Type B pancreatic cell (in vitro differentiated cells): ENCODE results near the gene IL21R. TPM values are rescaled to one million over a fixed set of nuclear protein-coding genes. Genes with fewer than 3 reads are reported as not detected.
"Not testable (repeated sequence)": the region's sequence is repeated elsewhere in the genome, so short reads cannot be mapped to it uniquely, and the experiment has no call there.

Experiments
- DNase-seq: peaks from one replicate; pipeline ENCODE4 v3.0.0; 2021; ENCODE audit warnings: mixed read lengths; ENCODE audit not compliant: unreplicated experiment; ENCODE audit errors: extremely low spot score
- H3K27ac Mint-ChIP-seq: 2 replicates; pipeline ENCODE4 v1.8.0; 2021; ENCODE audit warnings: mild to moderate bottlenecking, mixed read lengths
- H3K27me3 Mint-ChIP-seq: 2 replicates; pipeline ENCODE4 v1.8.0; 2021; ENCODE audit warnings: mixed read lengths
- H3K36me3 Mint-ChIP-seq: 2 replicates; pipeline ENCODE4 v1.8.0; 2021; ENCODE audit warnings: mixed read lengths
- H3K4me1 Mint-ChIP-seq: one replicate; pipeline ENCODE4 v1.8.0; 2021; ENCODE audit warnings: mixed read lengths; ENCODE audit not compliant: unreplicated experiment
- H3K4me3 Mint-ChIP-seq: 2 replicates; pipeline ENCODE4 v1.8.0; 2021; ENCODE audit warnings: mild to moderate bottlenecking, mixed read lengths
- H3K9me3 Mint-ChIP-seq: 2 replicates; pipeline ENCODE4 v1.8.0; 2021; ENCODE audit warnings: mixed read lengths
- CTCF ChIP-seq: fragments of 200-600 bp; sonication (generic); conservative IDR thresholded peaks from 2 replicates; pipeline ENCODE4 v1.5.0; 2021; ENCODE audit warnings: antibody characterized with exemption, mild to moderate bottlenecking
- total RNA-seq: library from RNA; stranded (reverse); gene quantifications from 2 replicates; pipeline ENCODE4 v1.2.1, GENCODE V29; 2021; ENCODE audit warnings: low replicate concordance

Gene IL21R
- total RNA-seq, 1 donor from 2014 or later: 0.29 TPM

- peaks cover 5% of the 10 kb centered on the region for H3K9me3 Mint-ChIP-seq
- no peak overlapping the region for H3K4me3 Mint-ChIP-seq
- no peak for TF ChIP-seq CTCF
- H3K36me3 Mint-ChIP-seq: no peaks in the 10 kb centered on the region
- no peak for DNase-seq
- H3K27me3 Mint-ChIP-seq: peaks cover 15% of the 10 kb centered on the region
- no peaks in the 10 kb centered on the region for H3K4me1 Mint-ChIP-seq
- no peak overlapping the region for H3K27ac Mint-ChIP-seq
Measured at GRCh38 chr16:27389272-27389961, 12.6 kb upstream of the IL21R start.

DNA sequence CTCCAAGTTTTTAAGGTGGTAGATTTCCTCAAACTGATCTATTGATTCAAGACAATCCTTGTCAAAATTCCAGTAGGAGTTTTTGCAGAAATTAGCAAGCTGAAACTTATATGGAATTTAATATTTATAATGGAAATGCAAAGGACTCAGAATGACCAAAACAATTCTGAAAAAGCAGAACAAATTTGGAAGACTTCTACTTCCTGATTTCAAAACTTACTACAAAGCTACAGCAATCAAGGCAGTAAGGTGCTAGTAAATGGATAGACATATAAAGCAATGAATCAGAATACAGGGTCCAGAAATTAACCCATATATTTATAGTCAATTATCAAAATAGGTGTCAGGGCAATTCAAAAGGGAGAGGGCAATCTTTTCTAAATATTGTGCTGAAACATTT is 11.8 kb upstream of the IL21R start:
- H3K4me3 Mint-ChIP-seq: no peak overlapping the region
- H3K9me3 Mint-ChIP-seq: no peaks in the 10 kb centered on the region
- no peak for TF ChIP-seq CTCF
- no peak overlapping the region for H3K27ac Mint-ChIP-seq
- DNase-seq: no peak
- H3K4me1 Mint-ChIP-seq: no peaks in the 10 kb centered on the region
- H3K27me3 Mint-ChIP-seq: peaks cover 18% of the 10 kb centered on the region
- no peaks in the 10 kb centered on the region for H3K36me3 Mint-ChIP-seq

DNA sequence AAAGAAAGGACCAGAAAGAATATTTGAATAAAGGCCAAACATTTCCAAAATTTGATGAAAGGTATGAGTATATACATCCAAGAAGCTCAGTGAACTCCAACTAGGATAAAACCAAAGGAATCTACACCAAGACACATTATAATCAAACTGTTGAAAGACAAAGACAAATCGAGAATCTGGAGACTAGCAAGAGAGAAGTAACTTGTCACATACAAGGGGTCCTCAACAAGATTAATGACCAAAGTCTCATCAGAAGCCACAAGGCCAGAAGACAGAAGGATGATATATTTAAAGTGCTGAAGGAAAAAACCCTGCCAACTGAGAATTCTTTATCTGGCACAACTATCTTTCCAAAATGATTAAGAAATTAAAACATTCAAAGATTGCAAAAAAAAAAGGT is 9.3 kb upstream of the IL21R start:
- no peak for TF ChIP-seq CTCF
- no peak overlapping the region for H3K4me3 Mint-ChIP-seq
- no peak for DNase-seq
- no peaks in the 10 kb centered on the region for H3K36me3 Mint-ChIP-seq
- no peaks in the 10 kb centered on the region for H3K4me1 Mint-ChIP-seq
- H3K27me3 Mint-ChIP-seq: peaks cover 18% of the 10 kb centered on the region
- H3K9me3 Mint-ChIP-seq: no peaks in the 10 kb centered on the region
- no peak overlapping the region for H3K27ac Mint-ChIP-seq

DNA sequence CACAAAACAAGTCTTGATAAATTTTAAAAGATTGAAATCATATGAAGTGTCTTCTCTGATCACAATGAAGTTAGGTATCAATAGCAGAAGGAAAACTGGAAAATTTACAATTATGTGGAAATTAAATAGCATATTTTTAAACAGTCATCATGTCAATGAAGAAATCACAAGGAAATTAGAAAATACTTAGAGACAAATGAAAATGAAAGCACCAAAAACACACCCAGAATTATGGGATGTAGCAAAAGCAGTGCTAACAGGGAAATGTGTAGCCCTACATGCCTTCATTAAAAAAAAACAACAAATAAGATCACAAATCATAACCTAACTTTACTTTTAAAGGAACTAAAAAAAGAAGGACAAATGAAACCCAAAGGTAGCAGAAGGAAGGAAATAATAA is 7.5 kb upstream of the IL21R start:
- Mint-ChIP-seq H3K9me3 (no peaks in the 10 kb centered on the region), H3K4me3 (no peak overlapping the region), H3K36me3 (no peaks in the 10 kb centered on the region), H3K27me3 (peaks cover 20% of the 10 kb centered on the region), H3K4me1 (no peaks in the 10 kb centered on the region), H3K27ac (no peak overlapping the region)
- no peak for DNase-seq
- no peak for TF ChIP-seq CTCF

DNA sequence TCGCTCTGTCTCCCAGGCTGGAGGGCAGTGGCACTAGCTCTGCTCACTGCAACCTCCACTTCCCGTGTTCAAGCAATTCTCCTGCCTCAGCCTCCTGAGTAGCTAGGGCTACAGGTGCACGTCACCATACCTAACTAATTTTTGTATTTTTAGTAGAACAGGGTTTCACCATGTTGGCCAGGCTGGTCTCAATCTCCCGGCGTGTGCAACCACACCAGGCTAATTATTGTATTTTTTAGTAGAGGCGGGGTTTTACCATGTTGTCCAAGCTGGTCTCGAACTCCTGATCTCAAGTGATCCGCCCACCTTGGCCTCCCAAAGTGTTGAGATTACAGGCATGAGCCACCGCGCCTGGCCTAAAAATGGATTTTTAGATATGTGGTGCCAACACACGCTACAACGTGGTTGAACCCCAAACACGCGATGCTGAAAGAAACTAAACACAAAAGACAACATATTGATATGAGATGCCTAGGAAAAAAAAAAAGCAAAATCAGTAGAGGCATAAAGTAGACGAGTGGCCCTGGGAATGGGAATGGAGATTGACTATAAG is 3.6 kb upstream of the IL21R start:
- peaks cover 30% of the 10 kb centered on the region for H3K27me3 Mint-ChIP-seq

DNA sequence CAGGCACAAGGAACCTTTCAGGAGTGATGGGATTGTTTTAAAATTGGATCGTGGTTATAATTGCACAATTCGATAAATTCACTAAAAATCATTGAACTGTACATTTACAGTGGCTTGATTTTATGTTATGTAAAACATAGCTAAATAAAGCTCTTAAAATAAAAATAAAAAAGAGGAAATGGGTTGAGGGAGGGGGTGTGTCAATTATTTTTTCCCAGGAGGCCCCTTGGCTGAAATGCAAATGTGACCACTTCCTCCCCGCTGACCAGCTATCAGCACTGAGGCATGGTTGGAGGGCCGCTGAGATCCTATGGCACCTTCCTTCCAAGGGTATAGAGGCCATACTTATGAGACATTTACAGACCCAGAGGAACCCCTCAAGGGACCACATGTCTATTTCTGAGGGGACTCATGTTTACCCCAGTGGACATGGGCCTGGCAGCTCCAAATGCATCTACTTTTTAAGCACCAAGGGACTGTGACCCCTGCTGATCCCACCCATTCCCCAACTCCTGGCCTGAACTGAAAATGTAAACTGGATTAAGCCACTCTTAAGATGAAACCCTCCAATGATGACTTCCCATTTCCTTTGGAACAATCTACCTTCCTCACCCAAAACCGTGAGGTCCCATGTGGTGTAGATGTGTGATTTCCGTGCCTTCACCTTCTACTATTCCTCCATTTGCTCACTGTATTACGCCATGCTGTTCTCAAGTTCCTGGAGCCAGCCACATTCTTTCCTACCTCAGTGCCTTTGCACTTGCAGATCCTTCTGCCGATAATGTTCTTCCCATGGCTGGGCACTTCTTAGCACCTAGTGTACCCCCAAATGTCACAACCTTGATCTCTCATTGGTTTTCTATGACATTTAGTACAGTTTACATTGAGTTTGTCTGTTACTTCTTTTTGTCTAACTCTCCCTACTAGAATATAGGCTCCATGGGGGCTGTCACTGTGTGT is 2.8 kb upstream of the IL21R start:
- Mint-ChIP-seq H3K9me3 (no peaks in the 10 kb centered on the region), H3K4me1 (no peaks in the 10 kb centered on the region), H3K4me3 (no peak overlapping the region), H3K27me3 (peaks cover 28% of the 10 kb centered on the region), H3K27ac (no peak overlapping the region), H3K36me3 (no peaks in the 10 kb centered on the region)
- TF ChIP-seq CTCF: no peak
- DNase-seq: no peak

More for the DNA sequence above, 3.6 kb upstream of the IL21R start:
- not testable (repeated sequence) for H3K36me3 Mint-ChIP-seq, H3K4me1 Mint-ChIP-seq, H3K27ac Mint-ChIP-seq, DNase-seq, H3K9me3 Mint-ChIP-seq, H3K4me3 Mint-ChIP-seq
